Calu3 (cell line): Measurements from ENCODE around the gene TM9SF4. TPM values are rescaled to one million over a fixed set of nuclear protein-coding genes. Genes with fewer than 3 reads are reported as not detected.

Experiments
- BruUV-seq: library from RNA; stranded (reverse); fragments of 400-500 nt; replicated peaks from 2 replicates; lab custom pipeline; 2021; lab: Mats Ljungman, UMichigan
- CTCF ChIA-PET: fragments of 300-600 bp; sonication (Branson Sonifier 250); formaldehyde crosslinking; loops from one replicate; lab custom pipeline; 2022; ENCODE audit warnings: antibody characterized with exemption; lab: Charles Lee
- DNase-seq: peaks from one replicate; pipeline ENCODE4 v3.0.0; 2022
- H3K27ac Mint-ChIP-seq: one replicate; pipeline ENCODE4 v1.8.0; 2022; ENCODE audit warnings: mixed read lengths; ENCODE audit not compliant: unreplicated experiment
- H3K27me3 Mint-ChIP-seq: one replicate; pipeline ENCODE4 v1.8.0; 2022; ENCODE audit warnings: mixed read lengths; ENCODE audit not compliant: unreplicated experiment
- H3K36me3 Mint-ChIP-seq: one replicate; pipeline ENCODE4 v1.8.0; 2022; ENCODE audit warnings: mild to moderate bottlenecking, moderate library complexity, mixed read lengths; ENCODE audit not compliant: insufficient read depth, unreplicated experiment
- H3K4me1 Mint-ChIP-seq: one replicate; pipeline ENCODE4 v1.8.0; 2022; ENCODE audit warnings: mild to moderate bottlenecking, low read depth, mixed read lengths; ENCODE audit not compliant: unreplicated experiment
- H3K4me3 Mint-ChIP-seq: one replicate; pipeline ENCODE4 v1.8.0; 2022; ENCODE audit warnings: mild to moderate bottlenecking, low read depth, moderate library complexity, mixed read lengths; ENCODE audit not compliant: unreplicated experiment
- H3K9me3 Mint-ChIP-seq: one replicate; pipeline ENCODE4 v1.8.0; 2022; ENCODE audit warnings: low read depth, mixed read lengths; ENCODE audit not compliant: unreplicated experiment
- CTCF ChIP-seq: fragments of 200-600 bp; IDR thresholded peaks from one replicate; pipeline ENCODE4 v1.8.0; 2022; ENCODE audit warnings: antibody characterized with exemption; ENCODE audit not compliant: unreplicated experiment
- intact Hi-C: fragments of 100-400 bp; cut with micrococcal nuclease; formaldehyde crosslinking; loops from one replicate; pipeline ENCODE4 v1.10.0; 2022; ENCODE audit not compliant: unreplicated experiment
- total RNA-seq: library from RNA; stranded (reverse); gene quantifications from 2 replicates; pipeline ENCODE4 v1.2.3, GENCODE V29; 2022

TM9SF4 gene
- total RNA-seq, 1 experiment from 2014 or later = 95.3 TPM

GRCh38 chr20:32077190-32077589 is 32.3 kb upstream of the TM9SF4 start:
- intact Hi-C loops = no loop called here
- H3K4me3 Mint-ChIP-seq = no peak overlapping the region
- no TSS peak for BruUV-seq
- no peak for TF ChIP-seq CTCF
- peaks cover 99% of the 10 kb centered on the region for H3K27me3 Mint-ChIP-seq
- no peak for DNase-seq
- no peaks in the 10 kb centered on the region for H3K9me3 Mint-ChIP-seq
- H3K4me1 Mint-ChIP-seq = no peaks in the 10 kb centered on the region
- CTCF ChIA-PET = no interaction called here
- no peak overlapping the region for H3K27ac Mint-ChIP-seq
- no peaks in the 10 kb centered on the region for H3K36me3 Mint-ChIP-seq

GRCh38 chr20:32078322-32078721 is 31.2 kb upstream of the TM9SF4 start:
- Mint-ChIP-seq H3K36me3 (no peaks in the 10 kb centered on the region), H3K27ac (no peak overlapping the region), H3K4me3 (no peak overlapping the region), H3K27me3 (peaks cover 99% of the 10 kb centered on the region), H3K4me1 (no peaks in the 10 kb centered on the region), H3K9me3 (no peaks in the 10 kb centered on the region)
- DNase-seq = no peak
- CTCF ChIA-PET = no interaction called here
- BruUV-seq = no TSS peak
- TF ChIP-seq CTCF = no peak
- intact Hi-C loops = no loop called here

- no peak for TF ChIP-seq CTCF
- Mint-ChIP-seq H3K36me3 (no peaks in the 10 kb centered on the region), H3K4me3 (no peak overlapping the region), H3K27ac (no peak overlapping the region), H3K4me1 (no peaks in the 10 kb centered on the region), H3K27me3 (peaks cover 99% of the 10 kb centered on the region), H3K9me3 (no peaks in the 10 kb centered on the region)
- intact Hi-C loops = no loop called here
- DNase-seq = no peak
- no TSS peak for BruUV-seq
- CTCF ChIA-PET = no interaction called here
These were observed 30.7 kb upstream of the TM9SF4 start for GRCh38 chr20:32078791-32079190.

- H3K27ac Mint-ChIP-seq = no peak overlapping the region
- TF ChIP-seq CTCF = no peak
- BruUV-seq = no TSS peak
- CTCF ChIA-PET = no interaction called here
- H3K4me3 Mint-ChIP-seq = no peak overlapping the region
- H3K9me3 Mint-ChIP-seq = no peaks in the 10 kb centered on the region
- no peaks in the 10 kb centered on the region for H3K36me3 Mint-ChIP-seq
- H3K27me3 Mint-ChIP-seq = peaks cover 99% of the 10 kb centered on the region
- intact Hi-C loops = no loop called here
- H3K4me1 Mint-ChIP-seq = no peaks in the 10 kb centered on the region
- no peak for DNase-seq
These were observed 29.8 kb upstream of the TM9SF4 start for GRCh38 chr20:32079655-32080109.
